SJSA1 (cell line): ENCODE measurements around the gene NUDT8. TPM values are rescaled to one million over a fixed set of nuclear protein-coding genes. Genes with fewer than 3 reads are reported as not detected.
"Not testable (repeated sequence)": the region's sequence is repeated elsewhere in the genome, so short reads cannot be mapped to it uniquely, and the experiment has no call there.

Source experiments
- DNase-seq, 2 experiments: peaks; one replicate each; pipeline ENCODE4 v3.0.0-alpha.2; 2015 to 2020; ENCODE audit warnings: low spot score in 2 of 2, low read depth in 1 of 2
- H3K27ac ChIP-seq: fragments of 250-450 bp; sonication (Bioruptor Pico); 2 replicates; pipeline ENCODE4 v1.5.1; 2020; ENCODE audit warnings: mild to moderate bottlenecking, moderate library complexity
- H3K27me3 ChIP-seq: fragments of 250-450 bp; sonication (Bioruptor Pico); replicated peaks from 2 replicates; pipeline ENCODE4 v1.5.1; 2020; ENCODE audit warnings: mild to moderate bottlenecking, moderate library complexity
- H3K36me3 ChIP-seq: fragments of 250-450 bp; sonication (Bioruptor Pico); 2 replicates; pipeline ENCODE4 v1.5.1; 2020; ENCODE audit warnings: mild to moderate bottlenecking
- H3K4me1 ChIP-seq: fragments of 250-450 bp; sonication (Bioruptor Pico); replicated peaks from 2 replicates; pipeline ENCODE4 v1.6.1; 2021; ENCODE audit warnings: mild to moderate bottlenecking
- H3K4me3 ChIP-seq: fragments of 250-450 bp; sonication (Bioruptor Pico); 2 replicates; pipeline ENCODE4 v1.5.1; 2020; ENCODE audit warnings: mild to moderate bottlenecking
- H3K9me3 ChIP-seq: fragments of 250-450 bp; sonication (Bioruptor Pico); replicated peaks from 2 replicates; pipeline ENCODE4 v1.5.1; 2020; ENCODE audit warnings: mild to moderate bottlenecking
- total RNA-seq: library from RNA; depleted of rRNA; stranded (reverse); fragments of >200 nt; shearing (Covaris generic); gene quantifications from 2 replicates; pipeline ENCODE4 v1.2.3, GENCODE V29; 2014

The NUDT8 gene
- total RNA-seq, 1 experiment from 2014 or later: 7.4 TPM

DNA sequence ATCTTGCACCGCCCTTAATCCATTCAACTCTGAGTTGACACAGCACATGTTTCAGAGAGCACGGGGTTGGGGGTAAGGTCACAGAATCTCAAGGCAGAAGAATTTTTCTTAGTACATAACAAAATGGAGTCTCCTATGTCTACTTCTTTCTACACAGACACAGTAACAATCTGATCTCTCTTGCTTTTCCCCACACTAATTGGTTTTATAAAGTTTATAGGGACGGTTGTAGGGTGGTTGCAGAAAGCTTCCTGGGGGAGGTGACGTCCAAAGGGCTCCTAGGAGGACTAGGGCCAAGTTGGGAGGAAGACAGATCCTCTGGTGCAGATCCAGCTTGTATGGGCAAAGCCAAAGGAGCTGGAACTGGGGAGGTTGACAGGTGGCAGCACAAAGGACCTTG, 25.6 kb downstream of the NUDT8 start:
- not testable (repeated sequence) for H3K9me3 ChIP-seq, H3K27ac ChIP-seq, H3K4me3 ChIP-seq, DNase-seq
- peaks cover 21% of the 10 kb centered on the region for H3K36me3 ChIP-seq
- H3K4me1 ChIP-seq: peaks cover 15% of the 10 kb centered on the region
- H3K27me3 ChIP-seq: peaks cover 29% of the 10 kb centered on the region

DNA sequence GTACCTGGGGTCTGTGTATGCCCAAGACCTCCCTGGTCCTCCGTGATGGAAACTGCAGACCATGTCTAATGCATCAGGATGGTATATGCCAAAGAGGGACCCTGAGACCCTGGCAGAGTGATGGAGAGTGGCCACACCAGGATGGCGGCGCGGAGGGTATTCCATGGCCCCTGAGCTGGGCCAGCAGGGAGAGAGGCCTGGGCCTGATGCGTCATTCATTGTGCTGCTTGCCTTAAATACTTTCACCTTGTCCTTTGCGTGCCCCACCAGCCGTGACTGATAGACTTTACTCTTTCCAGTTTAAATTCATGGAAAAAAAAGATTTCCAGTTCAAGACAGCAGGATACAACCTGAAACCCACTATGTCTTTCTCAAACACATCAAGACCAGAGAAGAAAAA, 28.6 kb downstream of the NUDT8 start:
- Histone ChIP-seq H3K9me3 (peaks cover 6% of the 10 kb centered on the region; the same call in 1 of the 2 replicates), H3K4me1 (peaks cover under 1% of the 10 kb centered on the region), H3K4me3 (no peak overlapping the region), H3K27me3 (peaks cover 47% of the 10 kb centered on the region), H3K36me3 (no peaks in the 10 kb centered on the region), H3K27ac (no peak overlapping the region)
- no peak for DNase-seq

DNA sequence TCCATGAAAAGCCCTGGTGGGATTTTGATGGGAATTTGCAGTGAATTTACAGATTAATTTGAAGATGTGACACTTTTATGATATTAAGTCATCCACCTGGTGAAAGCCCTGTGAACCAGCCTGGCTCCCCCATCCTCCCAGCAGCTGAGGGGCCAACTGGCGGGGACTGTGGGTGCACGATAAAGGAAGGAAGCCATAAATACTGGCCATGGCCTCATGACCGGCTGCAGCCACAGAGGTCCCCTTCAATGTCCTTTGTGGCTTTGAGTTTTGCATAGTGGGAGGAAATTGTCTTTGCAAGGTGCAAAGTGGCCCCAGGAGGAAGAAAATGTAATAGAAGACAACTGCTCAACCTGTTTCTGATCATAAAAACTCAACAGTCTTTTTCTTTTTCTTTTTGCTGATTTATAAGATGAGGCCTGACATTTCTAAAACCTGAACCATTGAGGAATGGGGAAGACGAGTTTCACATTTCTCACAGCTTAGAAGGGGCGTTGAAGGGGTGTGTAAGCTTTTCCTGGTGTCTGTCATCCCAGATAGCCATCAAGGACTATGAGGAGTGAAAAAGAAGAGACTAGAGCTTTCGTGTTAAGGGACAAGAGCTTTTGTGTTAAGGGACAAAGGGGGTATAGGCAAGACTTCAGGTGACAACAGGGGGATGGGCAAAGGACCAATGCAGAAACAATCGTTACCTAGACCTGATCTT, 29.3 kb downstream of the NUDT8 start:
- no peak for DNase-seq
- H3K27me3 ChIP-seq: peaks cover 48% of the 10 kb centered on the region
- H3K27ac ChIP-seq: no peak overlapping the region
- no peaks in the 10 kb centered on the region for H3K4me1 ChIP-seq
- peaks cover 6% of the 10 kb centered on the region; the same call in 1 of the 2 replicates for H3K9me3 ChIP-seq
- no peaks in the 10 kb centered on the region for H3K36me3 ChIP-seq
- no peak overlapping the region for H3K4me3 ChIP-seq

DNA sequence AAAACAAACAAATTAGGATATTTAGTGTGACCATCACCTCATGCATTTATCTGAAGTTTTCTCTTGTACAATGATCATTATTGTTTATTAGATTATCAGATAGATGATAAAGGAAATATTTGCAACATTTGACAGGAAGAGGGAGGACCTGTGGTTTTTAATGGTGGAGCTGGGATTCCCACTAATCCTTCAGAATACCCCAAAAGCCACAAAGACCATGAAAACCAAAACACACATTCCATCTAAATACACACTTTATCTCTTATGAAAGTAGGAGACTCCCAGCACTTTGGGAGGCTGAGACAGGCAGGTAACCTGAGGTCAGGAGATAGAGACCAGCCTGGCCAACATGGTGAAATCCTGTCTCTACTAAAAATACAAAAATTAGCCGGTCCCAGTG, 30.6 kb downstream of the NUDT8 start:
- Histone ChIP-seq H3K36me3 (no peaks in the 10 kb centered on the region), H3K4me3 (no peak overlapping the region), H3K4me1 (no peaks in the 10 kb centered on the region), H3K27me3 (peaks cover 48% of the 10 kb centered on the region), H3K27ac (no peak overlapping the region), H3K9me3 (peaks cover 6% of the 10 kb centered on the region; the same call in 1 of the 2 replicates)
- DNase-seq: no peak

DNA sequence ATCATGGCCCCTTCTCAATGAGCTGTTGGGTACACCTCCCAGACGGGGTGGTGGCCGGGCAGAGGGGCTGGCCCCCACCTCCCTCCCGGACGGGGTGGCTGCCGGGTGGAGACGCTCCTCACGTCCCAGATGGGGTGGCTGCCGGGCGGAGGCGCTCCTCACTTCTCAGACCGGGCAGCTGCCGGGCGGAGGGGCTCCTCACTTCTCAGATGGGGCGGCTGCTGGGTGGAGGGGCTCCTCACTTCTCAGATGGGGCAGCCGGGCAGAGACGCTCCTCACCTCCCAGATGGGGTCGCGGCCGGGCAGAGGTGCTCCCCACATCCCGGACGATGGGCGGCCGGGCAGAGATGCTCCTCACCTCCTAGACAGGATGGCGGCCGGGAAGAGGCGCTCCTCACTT, 31.8 kb downstream of the NUDT8 start:
- H3K27ac ChIP-seq: not testable (repeated sequence)
- peaks cover 54% of the 10 kb centered on the region for H3K27me3 ChIP-seq

DNA sequence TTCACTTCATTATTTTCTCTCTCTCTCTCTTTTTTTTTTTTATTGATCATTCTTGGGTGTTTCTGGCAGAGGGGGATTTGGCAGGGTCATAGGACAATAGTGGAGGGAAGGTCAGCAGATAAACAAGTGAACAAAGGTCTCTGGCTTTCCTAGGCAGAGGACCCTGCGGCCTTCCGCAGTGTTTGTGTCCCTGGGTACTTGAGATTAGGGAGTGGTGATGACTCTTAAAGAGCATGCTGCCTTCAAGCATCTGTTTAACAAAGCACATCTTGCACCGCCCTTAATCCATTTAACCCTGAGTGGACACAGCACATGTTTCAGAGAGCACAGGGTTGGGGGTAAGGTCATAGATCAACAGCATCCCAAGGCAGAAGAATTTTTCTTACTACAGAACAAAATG, 32.3 kb downstream of the NUDT8 start:
- DNase-seq, H3K4me3 ChIP-seq, H3K4me1 ChIP-seq, H3K36me3 ChIP-seq, H3K9me3 ChIP-seq, H3K27ac ChIP-seq: not testable (repeated sequence)
- peaks cover 50% of the 10 kb centered on the region for H3K27me3 ChIP-seq

More for the DNA sequence above, 31.8 kb downstream of the NUDT8 start:
- H3K9me3 ChIP-seq, H3K36me3 ChIP-seq, H3K4me3 ChIP-seq, DNase-seq, H3K4me1 ChIP-seq: not testable (repeated sequence)

DNA sequence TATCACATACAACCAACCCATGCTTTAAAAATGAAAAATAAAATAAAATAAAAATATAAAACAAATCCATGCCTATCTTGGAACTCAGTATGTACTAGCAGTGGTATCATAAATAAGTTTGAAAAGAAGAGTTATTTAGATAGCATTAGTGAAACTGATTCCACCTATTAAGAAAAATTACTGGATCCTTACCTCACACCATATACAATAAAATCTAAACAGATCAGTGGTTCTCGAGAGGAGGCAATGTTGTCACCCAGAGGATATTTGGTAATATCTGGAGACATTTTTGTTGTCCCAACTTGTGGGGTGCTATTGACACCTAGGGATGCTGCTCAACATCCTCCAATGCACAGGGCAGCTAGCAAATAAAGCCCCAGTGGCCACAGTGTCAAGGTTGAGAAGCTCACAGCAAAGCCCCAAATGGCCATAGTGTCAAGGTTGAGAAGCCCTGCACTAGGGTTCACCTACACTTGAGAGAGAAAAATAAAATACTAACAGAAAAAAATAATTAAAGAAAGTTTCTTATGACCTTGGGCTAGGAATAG, 32.9 kb downstream of the NUDT8 start:
- no peaks in the 10 kb centered on the region for H3K36me3 ChIP-seq
- H3K9me3 ChIP-seq: no peaks in the 10 kb centered on the region; the same call in 1 of the 2 replicates
- no peak overlapping the region for H3K27ac ChIP-seq
- no peak for DNase-seq
- H3K27me3 ChIP-seq: peaks cover 50% of the 10 kb centered on the region
- no peak overlapping the region for H3K4me3 ChIP-seq
- no peaks in the 10 kb centered on the region for H3K4me1 ChIP-seq

DNA sequence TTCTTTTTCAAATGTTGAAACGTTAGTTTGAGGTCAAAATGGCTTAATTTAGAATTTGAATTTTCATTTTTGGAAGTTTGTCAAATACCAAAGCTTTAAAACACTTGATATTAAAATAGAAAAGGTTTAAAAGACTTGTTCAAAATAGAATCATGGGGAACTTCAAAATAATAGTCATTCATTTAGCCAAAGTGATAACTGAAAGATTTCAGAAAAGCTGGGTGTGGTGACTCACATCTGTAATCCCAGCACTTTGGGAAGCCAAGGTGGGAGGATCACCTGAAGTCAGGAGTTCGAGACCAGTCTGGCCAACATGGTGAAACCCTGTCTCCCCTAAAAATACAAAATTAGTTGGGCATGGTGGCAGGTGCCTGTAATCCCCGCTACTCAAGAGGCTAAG, 35.3 kb downstream of the NUDT8 start:
- H3K4me1 ChIP-seq: no peaks in the 10 kb centered on the region
- peaks cover 29% of the 10 kb centered on the region for H3K27me3 ChIP-seq
- no peak overlapping the region for H3K27ac ChIP-seq
- DNase-seq: no peak
- H3K36me3 ChIP-seq: peaks cover 4% of the 10 kb centered on the region
- no peaks in the 10 kb centered on the region; the same call in 1 of the 2 replicates for H3K9me3 ChIP-seq
- no peak overlapping the region for H3K4me3 ChIP-seq

DNA sequence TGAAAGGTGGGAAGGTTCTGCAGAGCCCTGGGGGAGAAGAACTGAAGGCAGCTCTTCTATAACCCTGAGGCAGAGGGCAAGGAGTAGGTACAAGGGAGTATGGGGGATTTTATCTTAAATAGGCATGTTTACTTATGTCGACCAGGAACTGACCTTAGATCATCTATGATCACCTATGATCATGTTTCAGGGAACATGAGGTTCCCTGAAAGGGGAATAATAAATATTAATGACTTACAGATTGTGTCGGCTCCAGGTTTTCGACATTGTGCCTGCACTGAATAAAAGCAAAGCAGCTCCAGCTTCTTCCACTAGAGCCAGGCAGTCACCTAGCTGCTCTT, 36.2 kb downstream of the NUDT8 start:
- Histone ChIP-seq H3K9me3 (no peaks in the 10 kb centered on the region; the same call in 1 of the 2 replicates), H3K36me3 (peaks cover 13% of the 10 kb centered on the region), H3K27me3 (peaks cover 19% of the 10 kb centered on the region), H3K4me3 (no peak overlapping the region), H3K27ac (no peak overlapping the region), H3K4me1 (no peaks in the 10 kb centered on the region)
- DNase-seq: no peak

DNA sequence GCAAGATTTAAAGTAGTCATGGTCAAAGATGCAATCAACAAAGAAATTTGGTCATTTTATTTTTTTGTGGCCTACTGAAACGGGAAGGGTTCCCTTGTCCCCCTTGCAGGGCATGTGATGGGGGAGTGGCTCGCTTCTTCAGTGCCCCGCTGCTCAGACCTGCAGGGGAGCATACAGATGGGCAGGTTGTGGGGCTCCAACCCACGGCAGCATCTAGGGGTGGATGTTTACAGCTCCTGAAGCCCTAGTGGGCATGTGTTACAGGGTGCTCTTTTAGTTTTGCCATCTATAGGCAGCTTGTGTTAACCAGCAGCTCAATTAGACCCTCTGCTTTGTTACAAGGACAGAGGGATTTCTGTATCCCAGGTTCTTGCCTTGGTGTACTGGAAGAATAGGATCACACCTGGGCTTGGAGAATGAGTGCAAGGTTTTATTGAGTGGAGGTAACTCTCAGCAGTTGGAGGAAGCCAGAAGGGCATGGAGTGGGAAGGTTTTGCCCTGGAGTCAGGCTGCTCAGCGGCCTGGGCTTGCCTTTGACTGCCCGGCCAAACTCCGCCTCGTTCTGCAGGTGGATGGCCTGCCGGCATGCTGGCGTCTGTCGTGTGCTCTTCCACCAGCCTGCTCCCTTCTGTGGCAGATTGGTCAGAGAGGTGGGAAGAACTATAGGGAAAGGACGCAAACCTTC, 36.7 kb downstream of the NUDT8 start:
- peaks cover 17% of the 10 kb centered on the region for H3K27me3 ChIP-seq
- no peaks in the 10 kb centered on the region for H3K4me1 ChIP-seq
- H3K36me3 ChIP-seq: peaks cover 18% of the 10 kb centered on the region
- no peaks in the 10 kb centered on the region; the same call in 1 of the 2 replicates for H3K9me3 ChIP-seq
- no peak for DNase-seq
- H3K27ac ChIP-seq: no peak overlapping the region
- H3K4me3 ChIP-seq: no peak overlapping the region

DNA sequence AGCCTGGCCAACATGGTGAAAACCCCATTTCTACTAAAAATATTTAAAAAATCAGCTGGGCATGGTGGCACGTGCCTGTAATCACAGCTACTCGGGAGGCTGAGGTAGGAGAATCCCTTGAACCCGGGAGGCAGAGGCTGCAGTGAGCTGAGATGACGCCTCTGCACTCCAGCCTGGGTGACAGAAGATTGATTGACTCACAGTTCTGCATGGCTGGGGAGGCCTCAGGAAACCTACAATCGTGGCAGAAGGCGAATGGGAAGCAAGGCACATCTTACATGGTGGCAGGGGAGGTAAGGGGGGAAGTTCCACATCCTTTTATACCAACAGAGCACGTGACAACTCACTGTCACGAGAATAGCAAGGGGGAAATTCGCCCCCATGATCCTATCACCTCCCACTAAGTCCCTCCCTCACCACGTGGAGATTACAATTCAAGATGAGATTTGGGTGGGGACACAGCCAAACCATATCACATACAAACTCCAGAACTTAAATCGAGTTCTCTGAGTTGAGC, 40.8 kb downstream of the NUDT8 start:
- not testable (repeated sequence) for H3K4me3 ChIP-seq, H3K27me3 ChIP-seq, H3K27ac ChIP-seq, H3K9me3 ChIP-seq, DNase-seq
- Histone ChIP-seq H3K4me1 (peaks cover 13% of the 10 kb centered on the region), H3K36me3 (peaks cover 59% of the 10 kb centered on the region)

DNA sequence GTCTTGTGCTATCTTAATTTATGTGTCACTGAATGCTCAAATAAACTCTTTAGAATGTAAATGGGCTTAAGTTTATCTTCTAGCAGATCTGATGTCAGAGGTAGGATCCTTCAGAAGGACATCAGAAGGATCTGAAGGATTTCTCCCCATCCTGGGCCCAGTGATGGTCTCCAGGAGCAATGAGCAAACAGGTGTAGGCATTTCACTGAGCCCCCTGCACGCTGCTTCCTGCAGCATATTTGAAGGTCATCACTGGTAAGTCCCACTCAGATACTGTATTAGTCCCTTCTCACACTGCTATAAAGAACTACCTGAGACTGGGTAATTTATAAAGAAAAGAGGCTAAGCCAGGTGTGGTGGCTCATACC, 41.6 kb downstream of the NUDT8 start:
- Histone ChIP-seq H3K27ac (no peak overlapping the region), H3K9me3 (no peaks in the 10 kb centered on the region), H3K27me3 (no peaks in the 10 kb centered on the region), H3K36me3 (peaks cover 59% of the 10 kb centered on the region), H3K4me3 (no peak overlapping the region), H3K4me1 (peaks cover 13% of the 10 kb centered on the region)
- no peak for DNase-seq

DNA sequence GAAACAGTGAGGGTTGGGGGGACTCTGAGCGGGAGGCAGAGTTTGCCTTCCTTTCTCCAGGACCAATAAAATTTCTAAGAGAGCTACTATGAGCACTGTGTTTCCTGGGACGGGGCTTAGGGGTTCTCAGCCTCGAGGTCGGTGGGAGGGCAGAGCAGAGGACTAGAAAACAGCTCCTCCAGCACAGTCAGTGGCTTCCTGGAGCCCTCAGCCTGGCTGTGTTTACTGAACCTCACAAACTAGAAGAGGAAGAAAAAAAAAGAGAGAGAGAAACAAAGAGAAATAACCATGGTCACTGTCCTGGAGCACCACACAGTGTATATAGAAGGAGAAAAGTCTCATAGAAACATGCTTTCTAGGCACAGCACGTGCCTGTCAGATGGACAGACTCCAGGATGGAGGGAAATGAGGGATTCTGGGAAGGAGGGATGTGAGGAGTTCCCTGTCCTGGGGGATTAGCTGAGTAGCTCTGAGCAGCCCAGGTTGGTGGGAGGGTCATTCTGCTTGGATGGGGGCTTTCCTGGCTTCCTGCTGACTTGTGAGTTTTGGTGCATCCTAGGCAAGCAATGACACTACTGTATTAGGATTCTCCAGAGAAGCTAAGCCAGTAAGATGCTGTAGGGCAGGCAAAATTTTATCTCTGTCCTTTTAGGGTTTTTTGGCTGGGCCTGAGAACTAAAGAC, 43.0 kb downstream of the NUDT8 start:
- peaks cover 59% of the 10 kb centered on the region for H3K36me3 ChIP-seq
- no peak for DNase-seq
- peaks cover 20% of the 10 kb centered on the region for H3K4me1 ChIP-seq

More for the DNA sequence above, 43.0 kb downstream of the NUDT8 start:
- Histone ChIP-seq H3K27me3 (0 out of 2 replicates have a peak, but pooled peaks cover 4% of the 10 kb centered on the region), H3K27ac (no peak overlapping the region), H3K4me3 (no peak overlapping the region), H3K9me3 (no peaks in the 10 kb centered on the region)
